Measurements from ENCODE around the gene FABP6.

The FABP6 gene

GRCh38 chr5:160262151-160263074 is 33.1 kb downstream of the FABP6 start:
- DNase-seq (ENCODE audit: low read depth in 2 of 2): no peak

- no peak for DNase-seq (ENCODE audit: low read depth in 2 of 2)
These were observed 34.1 kb downstream of the FABP6 start for GRCh38 chr5:160263326-160263855.

- DNase-seq (ENCODE audit: low read depth in 2 of 2): no peak
These were observed 36.7 kb downstream of the FABP6 start for GRCh38 chr5:160266044-160266443.

- no peak for DNase-seq (ENCODE audit: low read depth in 2 of 2)
These were observed 37.5 kb downstream of the FABP6 start for GRCh38 chr5:160266752-160267345.

- no peak for DNase-seq (ENCODE audit: low read depth in 2 of 2)
These were observed 38.8 kb downstream of the FABP6 start for GRCh38 chr5:160268121-160268520.

- no peak for DNase-seq (ENCODE audit: low read depth in 2 of 2)
These were observed 39.7 kb downstream of the FABP6 start for GRCh38 chr5:160269017-160269416.

- no peak for DNase-seq (ENCODE audit: low read depth in 2 of 2)
These were observed 41.4 kb downstream of the FABP6 start for GRCh38 chr5:160270704-160271103.

GRCh38 chr5:160271396-160271795 is 42.1 kb downstream of the FABP6 start:
- DNase-seq (ENCODE audit: low read depth in 2 of 2): no peak

- DNase-seq (ENCODE audit: low read depth in 2 of 2): no peak
These were observed 42.5 kb downstream of the FABP6 start for GRCh38 chr5:160271836-160272235.

GRCh38 chr5:160272264-160272663 is 43.0 kb downstream of the FABP6 start:
- no peak for DNase-seq (ENCODE audit: low read depth in 2 of 2)

GRCh38 chr5:160272889-160273288 is 43.6 kb downstream of the FABP6 start:
- DNase-seq (ENCODE audit: low read depth in 2 of 2): no peak

GRCh38 chr5:160274483-160274931 is 45.2 kb downstream of the FABP6 start:
- DNase-seq (ENCODE audit: low read depth in 2 of 2): no peak

- no peak for DNase-seq (ENCODE audit: low read depth in 2 of 2)
These were observed 49.0 kb downstream of the FABP6 start for GRCh38 chr5:160278343-160278742.

- DNase-seq (ENCODE audit: low read depth in 2 of 2): no peak
These were observed 51.2 kb downstream of the FABP6 start for GRCh38 chr5:160280384-160281095.

- DNase-seq (ENCODE audit: low read depth in 2 of 2): no peak
These were observed 52.0 kb downstream of the FABP6 start for GRCh38 chr5:160281275-160281674.

GRCh38 chr5:160284291-160284873 is 55.1 kb downstream of the FABP6 start:
- no peak for DNase-seq (ENCODE audit: low read depth in 2 of 2)

GRCh38 chr5:160285316-160285715 is 56.0 kb downstream of the FABP6 start:
- DNase-seq (ENCODE audit: low read depth in 2 of 2): no peak

GRCh38 chr5:160286947-160287346 is 57.6 kb downstream of the FABP6 start:
- no peak for DNase-seq (ENCODE audit: low read depth in 2 of 2)

- no peak for DNase-seq (ENCODE audit: low read depth in 2 of 2)
These were observed 58.2 kb downstream of the FABP6 start for GRCh38 chr5:160287378-160288051.

All from stimulated activated CD4-positive, alpha-beta T cell treated with anti-CD3 and anti-CD28 coated beads, Interleukin-1b, Interleukin-23, amount 100 ng/mL, for 4 hours (primary cell).